Stimulated activated CD8-positive, alpha-beta memory T cell treated with anti-CD3 and anti-CD28 coated beads, Interleukin-4, amount 100 ng/mL, for 1 hour (primary cell): Measurements from ENCODE around the gene ARL16.
A peak's percentile ranks its signal among the peaks of the same experiment; 100 is the strongest.

Experiments
- DNase-seq, 2 donors: peaks; one replicate each; pipeline ENCODE4 v3.0.0-alpha.2; 2020; ENCODE audit warnings: low read depth in 2 of 2, low spot score in 1 of 2

Gene ARL16

DNA sequence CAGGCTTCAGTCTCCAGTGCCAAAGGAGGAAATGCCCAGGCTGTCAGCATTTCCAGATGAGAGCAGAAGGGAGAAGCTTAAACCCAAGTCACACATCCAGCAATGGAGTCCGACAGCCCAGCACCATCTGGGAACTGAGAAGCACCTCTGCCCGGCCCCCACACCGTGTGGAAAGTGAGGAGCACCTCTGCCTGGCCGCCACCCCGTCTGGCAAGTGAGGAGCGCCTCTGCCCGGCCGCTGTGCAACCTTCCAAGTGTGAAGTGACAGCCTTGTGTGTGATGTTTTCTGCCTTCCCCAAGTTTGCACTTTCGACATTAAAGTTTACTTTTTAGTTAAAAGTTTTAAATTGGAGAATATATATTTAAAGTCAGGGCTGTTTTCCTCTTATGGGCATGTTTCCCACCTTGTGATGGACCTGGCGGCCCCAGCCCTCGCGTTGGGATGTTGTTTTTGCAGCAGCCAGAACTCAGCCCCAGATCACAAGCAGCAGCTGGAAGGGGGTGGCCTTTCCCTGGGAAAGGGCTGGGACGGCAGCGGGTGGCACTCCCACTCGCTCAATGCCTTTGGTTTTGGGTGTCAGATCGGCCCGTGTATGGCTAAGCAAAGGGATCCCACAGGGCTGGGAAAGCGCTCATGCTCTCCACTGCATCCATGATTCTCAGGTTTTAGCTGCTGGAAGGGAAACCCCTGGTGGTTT lies 9.9 kb downstream of the ARL16 start:
- DNase-seq = no peak

DNA sequence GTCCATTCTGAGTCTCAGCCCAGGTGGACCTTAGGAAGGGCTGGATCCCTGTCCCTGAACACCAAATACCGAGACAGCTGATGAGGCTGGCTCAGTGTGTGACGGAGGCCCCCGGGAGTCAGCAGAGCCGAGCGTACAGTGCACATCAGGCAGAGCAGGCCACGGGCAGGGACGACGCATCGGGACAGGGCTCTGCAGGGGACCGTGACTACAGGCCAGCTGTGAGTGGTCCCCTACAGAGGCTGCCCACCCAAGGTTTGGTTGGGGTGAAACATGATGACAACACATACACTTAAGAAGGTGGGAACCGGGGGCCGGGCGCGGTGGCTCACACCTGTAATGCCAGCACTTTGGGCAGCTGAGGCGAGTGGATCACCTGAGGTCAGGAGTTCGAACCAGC lies 10.6 kb downstream of the ARL16 start:
- DNase-seq = no peak

DNA sequence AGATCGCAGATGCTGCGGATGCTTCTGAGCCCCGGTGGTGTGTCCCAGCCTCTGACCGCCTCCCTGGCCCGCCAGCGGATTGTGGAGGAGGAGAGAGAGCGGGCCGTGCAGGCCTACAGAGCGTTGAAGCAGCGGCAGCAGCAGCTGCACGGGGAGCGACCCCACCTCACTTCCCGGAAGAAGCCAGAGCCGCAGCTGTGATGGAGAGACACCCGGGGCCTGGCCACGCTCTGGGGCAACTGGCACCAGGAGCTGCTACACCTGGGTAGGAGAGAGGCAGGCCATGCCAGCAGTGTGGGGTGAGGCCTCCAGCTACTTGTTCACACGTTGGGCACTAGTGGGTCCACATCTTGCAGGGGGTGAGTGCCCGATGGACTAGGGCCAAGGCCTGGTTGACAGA lies 11.1 kb downstream of the ARL16 start:
- DNase-seq = no peak

DNA sequence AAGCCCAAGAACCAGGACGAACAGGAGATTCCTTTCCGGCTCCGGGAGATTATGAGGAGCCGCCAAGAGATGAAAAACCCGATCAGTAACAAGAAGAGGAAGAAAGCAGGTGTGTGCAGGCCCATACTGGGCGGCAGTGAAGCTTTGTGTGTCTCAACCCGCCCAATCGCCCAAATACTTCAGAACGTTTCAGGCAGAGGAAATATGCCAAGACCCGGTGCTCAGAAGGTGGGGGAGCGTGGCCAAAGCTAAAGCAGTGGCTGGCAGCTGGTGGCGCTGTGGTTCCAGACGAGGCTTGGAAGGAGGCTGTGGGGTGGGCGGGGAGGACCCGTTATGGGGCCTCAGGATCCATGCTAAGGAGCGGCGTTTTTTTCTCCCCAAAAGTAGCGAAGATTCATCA lies 15.8 kb downstream of the ARL16 start:
- no peak for DNase-seq

DNA sequence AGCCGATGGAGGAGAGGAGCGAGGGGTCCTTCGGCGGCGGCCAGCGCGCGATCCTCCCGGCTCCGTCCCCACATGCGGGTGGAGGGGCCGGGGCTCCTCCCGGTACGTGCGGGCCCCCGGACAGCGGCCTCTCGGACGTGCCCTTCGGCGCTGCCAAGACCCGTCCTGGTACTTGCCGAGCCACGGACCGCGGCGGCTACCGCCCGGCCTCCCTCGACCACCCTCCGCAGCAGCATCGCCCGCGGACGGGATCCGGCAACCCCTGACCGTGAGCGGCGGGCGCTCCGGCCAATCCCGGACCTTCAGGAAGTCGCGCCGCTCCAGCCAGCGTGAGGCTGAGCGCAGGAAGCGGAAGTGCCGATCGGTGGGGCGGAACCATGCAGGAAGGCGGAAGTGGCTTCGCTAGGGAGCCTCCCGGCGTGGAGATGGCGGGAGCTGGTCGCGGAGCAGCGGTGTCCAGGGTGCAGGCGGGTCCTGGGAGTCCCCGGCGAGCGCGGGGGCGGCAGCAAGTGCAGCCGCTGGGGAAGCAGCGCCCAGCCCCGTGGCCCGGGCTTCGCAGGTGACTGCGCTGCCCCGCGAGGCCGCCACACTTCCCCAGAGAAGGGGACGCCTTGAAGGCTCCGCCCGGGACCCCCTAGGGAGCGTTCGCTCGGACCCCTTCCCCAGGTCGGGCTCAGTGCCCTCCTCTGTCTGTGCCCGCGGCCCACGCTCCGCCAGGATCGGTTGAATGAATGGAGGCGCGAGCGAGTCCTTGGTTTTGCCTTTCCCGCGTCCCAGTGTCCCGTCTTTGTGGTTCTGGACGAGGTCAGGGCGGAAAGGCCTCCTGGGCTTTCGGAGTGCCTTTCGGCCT lies 17.0 kb downstream of the ARL16 start, which contains the start of the genes CCDC137 and OXLD1:
CCDC137 (plus strand) TSS at position 396 of the 850 bp plus-strand sequence; CDS start at position 426, 30 bp downstream.
OXLD1 (minus strand) TSS at position 264 of the 850 bp plus-strand sequence; CDS start at position 236, 28 bp downstream.
- peak; percentile 81 to 84 for DNase-seq

DNA sequence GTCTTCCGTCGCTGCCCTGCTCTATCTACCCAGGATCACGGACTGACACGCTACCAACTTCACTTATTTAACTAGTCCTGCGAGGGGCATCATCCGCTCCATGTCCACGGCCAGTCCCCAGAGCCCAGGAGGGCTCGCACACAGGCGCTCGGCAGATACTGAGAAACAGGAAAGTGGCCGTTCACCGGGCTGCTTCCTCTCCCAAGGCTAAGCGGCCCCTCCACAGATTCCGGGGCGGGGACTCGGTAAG lies 17.6 kb downstream of the ARL16 start:
- DNase-seq = no peak

DNA sequence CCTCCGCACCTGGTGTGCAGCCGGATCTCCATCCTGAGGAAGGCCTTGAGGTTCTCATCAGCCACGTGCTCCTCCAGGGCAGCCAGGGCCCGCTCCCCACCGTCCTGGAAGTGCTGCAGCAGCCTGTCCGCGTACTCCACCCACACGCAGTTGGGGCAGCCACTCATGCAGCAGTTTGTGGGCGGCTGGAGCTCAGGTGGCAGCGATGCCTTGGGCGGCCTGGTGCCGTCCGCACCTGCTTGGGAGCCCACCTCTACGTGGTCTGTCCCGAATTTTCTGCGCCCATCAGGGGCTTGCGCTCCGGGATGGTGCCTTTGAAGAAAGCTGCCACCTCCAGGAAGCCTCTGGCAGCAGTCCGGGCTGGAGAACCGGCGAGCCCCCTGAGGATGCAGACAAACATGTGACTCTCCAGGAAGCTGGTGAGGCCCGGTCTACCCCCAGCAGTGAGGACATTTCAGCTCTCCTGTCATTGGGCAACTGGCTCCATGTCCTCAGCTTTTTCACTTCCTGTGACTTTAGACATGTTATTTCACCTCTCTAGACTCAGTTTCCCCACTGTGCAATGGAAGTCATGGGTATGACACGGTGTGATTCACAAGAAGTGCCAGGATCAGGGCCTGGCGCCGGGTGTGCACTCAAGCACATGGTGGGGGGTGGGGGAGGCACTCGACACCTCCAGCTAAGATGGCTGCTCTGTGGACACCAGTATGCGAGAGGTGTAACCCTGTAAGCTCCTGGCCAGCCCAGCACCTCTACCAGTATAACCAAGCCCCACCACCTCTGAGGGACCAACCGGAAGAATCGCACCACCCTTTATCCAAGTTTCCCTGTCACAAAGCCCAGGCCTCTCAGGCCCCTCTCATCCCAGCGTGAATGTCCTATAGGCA lies 18.1 kb downstream of the ARL16 start:
- DNase-seq = no peak

DNA sequence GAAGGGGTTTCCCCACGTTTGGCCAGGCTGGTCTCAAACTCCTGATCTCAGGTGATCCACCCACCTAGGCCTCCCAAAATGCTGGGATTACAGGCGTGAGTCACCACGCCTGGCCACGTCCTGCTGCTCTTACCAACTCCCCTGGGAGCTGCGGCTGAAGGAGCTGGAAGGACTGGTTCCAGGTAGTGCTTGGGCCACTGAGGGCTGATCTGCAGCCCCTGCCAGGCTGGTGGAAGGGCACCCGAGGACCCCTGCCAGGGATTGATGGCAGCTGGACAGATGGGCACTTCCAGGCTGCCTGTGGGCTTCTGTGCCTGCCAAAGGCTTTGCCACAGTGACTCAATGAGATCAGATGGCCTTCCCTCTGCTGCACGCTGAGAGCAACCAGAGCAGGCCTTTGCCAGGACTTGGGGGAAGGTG lies 19.5 kb downstream of the ARL16 start:
- DNase-seq = no peak

DNA sequence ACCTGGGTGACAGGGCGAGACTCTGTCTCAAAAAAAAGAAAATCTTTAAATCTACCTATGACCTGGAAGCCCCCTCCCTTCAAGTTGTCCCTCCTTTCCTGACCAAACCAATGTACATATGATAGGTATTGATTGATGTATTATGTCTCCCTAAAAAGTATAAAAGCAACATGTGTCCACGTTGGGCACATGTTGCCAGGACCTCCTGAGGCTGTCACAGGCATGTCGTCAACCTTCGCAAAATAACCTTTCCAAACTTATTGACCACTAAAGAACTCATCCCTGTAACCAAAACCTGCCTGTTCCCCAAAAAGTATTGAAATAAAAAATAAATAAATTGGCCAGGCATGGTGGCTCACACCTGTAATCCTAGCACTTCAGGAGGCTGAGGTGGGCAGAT lies 21.6 kb downstream of the ARL16 start:
- DNase-seq = no peak

DNA sequence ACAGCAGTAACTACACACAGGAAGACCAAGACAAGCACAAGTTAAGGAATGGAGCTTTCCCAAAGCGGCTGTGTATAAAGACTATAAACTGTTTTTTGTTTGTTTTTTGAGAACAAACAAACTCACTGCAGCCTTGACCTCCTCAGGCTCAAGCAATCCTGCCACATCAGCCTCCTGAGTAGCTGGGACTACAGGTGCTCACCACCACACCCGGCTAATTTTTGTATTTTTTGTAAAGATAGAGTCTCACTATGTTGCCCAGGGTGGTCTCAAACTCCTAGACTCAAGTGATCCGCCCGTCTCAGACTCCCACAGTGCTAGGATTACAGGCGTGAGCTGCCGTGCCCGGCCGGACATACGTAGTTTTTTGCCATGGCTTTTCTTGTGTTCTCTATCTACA lies 23.2 kb downstream of the ARL16 start:
- no peak for DNase-seq

DNA sequence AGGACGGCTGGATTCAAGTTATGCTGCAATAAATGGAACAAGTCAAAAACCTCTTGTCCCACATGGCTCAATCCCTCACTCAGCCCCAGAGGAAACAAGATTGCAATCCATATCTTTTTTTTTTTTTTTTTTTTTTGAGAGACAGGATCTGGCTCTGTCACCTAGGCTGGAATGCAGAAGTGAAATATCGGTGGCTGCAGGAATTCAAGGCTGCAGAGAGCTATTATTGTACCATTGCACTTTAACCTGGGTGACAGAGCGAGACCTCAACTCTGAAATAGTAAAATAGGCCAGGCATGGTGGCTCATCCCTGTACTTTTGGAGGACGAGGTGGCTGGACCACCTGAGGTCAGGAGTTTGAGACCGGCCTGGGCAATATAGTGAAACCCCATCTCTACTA lies 24.6 kb downstream of the ARL16 start:
- no peak for DNase-seq

DNA sequence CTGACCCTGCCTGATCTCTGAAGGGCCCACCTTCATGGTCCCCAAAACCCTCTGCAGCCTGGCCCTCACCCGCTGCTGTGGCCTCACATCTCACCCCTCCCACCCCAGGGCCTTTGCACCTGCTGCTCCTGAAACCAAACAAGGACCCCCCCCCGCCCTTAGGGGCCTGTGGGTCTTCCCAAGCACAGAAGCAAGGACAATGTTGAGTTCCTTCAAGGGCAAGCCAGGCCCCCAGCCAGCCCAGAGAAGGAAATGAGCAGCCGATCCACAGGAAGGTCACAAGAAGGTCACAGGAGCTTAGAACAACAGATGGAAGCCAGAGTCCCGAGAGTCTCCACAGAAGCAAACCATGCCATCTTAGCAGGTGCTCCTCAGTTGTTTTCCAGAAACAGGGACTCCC lies 26.8 kb downstream of the ARL16 start:
- DNase-seq = no peak

DNA sequence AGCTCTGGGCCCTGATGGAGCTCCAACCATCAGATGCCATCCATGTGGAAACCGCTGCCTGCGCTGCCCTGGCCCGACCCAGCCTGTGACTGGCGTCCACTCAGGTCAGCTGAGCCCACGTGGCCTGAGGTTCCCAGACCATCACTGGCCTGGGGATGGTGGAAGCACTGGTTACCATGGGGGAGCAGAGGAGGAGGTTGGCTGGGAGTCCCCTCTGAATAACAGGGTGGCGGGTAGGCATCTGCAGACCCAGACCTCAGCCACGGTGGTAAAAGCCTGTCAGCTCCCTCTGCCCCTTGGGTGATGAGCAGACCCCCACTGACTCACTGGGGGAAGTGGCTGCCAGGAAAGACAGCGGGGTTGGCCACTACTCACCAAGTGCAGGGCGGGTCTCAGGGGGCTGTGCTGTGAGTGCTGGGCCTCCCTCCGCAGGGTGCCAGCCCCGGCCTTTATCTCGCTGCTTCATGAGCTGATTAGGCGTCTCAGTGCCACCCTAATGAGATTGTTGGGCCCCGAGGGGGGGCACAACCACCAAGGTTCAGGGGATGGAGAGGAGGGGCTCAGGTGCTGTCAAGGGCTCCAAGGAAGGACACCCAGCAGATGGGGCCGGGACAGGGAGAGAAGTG lies 27.4 kb downstream of the ARL16 start, which contains the start of gene PDE6G:
PDE6G (minus strand) TSS at position 425 of the 626 bp plus-strand sequence. CDS start 3,237 bp downstream, outside the sequence.
- DNase-seq = no peak

DNA sequence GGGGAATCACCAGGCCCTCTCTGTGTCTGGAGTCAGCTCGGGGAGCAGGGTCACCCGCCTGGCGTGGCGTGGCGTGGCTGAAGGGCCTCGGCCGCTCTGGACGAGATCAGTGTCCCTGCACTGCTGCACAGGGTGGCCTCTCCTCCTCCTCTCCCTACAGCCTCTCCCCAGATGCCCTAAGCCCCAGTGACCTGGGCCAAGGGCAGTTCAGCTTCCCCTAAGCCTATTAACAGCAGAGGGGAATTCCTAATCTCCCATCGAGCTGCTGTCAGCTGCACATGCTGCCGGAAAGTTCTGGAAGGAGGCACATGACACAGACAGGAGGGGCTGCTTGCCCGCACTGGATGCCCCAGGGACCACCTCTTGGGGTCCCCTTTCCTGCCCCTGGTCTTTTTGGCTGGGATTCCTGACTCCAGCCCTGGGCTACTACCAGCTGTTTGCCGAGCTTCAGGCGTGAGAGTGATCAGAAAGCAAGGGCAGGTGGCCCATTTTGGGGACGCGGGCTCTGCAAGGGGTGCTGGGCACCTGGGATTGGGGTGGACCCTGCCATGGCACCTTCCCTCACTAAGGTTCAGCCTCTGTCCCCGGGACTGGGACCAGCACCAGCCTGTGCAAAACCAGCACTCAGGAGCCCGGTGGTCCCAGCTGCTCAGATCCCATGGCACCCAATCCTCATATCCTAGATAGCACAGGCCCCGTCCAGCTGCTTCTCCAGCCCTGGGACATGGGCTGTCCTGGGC lies 28.0 kb downstream of the ARL16 start:
- no peak for DNase-seq

DNA sequence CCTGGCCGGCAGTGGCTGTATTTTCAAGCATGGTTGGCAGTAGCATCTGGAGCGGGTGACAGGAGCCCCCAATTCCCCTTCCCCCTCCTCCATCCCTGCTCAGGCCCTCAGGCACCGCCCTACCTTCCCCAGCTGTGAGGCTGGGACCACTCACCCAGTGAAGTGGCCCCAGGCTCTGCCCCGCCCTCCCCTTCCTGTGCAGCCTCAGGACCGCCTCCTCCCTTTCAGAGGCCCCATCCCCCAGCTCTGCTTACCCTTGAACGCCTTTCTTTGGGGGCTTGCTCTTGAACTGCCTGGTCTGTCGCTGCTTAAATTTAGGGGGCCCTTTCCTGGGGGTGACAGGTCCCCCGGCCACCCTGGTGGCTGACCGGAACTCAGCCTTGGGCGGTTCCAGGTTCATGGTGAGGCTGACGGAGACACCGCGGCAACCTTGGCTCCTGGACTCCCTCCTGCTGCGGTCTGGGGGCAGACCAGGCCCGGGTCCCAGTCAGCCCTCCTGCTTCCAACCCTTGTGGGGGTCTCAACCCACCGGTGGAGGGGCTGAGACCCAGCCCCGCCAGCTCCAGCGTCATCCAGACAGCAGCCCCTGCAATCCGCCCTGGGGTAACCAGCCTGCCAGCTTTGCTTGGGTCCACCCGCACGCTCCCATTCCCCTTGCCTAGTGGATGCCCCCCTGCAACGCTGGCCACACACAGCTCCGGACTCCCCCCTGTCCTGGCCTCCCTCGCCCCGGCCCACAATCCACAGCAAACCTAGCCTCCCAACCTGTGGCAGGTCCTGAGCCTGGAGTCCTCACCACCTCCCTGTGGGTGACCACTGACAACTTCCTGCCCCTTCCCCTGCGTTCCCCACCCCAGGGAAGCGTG lies 30.5 kb downstream of the ARL16 start:
- DNase-seq = no peak

DNA sequence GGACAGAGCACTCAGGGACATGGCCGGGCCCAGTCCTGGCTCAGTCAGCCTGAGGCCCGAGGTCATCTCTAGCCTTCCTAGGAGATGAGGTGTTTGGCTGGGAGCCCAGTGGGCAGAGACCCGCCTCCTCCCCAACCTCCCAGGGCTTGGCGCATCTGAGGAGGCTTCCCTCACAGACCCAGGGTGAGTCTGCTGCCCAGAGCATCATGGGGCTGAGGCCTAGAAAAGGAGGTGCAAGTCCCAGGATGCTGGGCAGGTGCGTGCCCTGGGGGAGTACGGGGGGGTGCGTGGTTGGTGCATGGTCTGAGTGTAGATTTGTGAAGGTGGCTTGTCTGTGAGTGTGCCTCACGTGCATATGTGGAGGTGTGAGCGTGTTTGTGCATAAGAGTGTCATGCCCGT lies 31.9 kb downstream of the ARL16 start:
- no peak for DNase-seq

DNA sequence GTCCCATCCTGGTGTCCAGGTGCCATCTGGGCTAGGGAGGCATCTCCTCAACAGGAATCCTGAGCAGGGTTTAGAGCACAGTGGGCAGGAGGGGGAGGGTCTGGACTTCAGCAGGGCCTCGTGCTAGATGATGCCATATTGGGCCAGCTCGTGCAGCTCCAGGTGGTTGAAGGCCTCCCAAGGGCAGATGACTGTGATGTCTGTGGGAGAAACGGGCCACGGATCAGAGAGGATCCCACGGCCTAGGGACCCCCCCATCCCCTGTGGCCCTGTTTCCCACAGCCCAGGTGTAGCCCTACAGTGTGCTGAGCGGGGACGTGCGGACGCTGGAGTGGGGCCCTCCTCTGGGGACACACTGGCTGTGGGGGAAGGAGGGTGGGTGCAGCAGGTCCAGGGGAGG lies 32.6 kb downstream of the ARL16 start:
- no peak for DNase-seq

DNA sequence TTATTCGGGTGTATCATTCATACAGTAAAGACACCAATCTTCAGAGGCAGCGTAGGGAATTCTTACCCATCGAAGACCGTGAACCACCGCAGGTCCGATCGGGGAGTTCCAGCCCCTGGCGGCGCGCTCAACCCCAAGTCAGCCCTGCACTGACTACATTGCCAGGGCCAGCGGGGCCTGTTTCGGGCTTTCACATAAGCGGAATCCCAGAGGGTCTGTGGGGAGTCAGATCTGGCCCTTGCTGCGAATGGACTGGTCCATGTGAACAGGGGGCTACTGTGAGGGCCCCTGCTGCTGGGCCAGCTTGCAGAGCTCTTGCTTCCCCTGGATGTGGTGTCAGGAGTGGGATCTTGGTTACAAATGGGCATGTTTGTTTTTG lies 34.9 kb downstream of the ARL16 start:
- no peak for DNase-seq

DNA sequence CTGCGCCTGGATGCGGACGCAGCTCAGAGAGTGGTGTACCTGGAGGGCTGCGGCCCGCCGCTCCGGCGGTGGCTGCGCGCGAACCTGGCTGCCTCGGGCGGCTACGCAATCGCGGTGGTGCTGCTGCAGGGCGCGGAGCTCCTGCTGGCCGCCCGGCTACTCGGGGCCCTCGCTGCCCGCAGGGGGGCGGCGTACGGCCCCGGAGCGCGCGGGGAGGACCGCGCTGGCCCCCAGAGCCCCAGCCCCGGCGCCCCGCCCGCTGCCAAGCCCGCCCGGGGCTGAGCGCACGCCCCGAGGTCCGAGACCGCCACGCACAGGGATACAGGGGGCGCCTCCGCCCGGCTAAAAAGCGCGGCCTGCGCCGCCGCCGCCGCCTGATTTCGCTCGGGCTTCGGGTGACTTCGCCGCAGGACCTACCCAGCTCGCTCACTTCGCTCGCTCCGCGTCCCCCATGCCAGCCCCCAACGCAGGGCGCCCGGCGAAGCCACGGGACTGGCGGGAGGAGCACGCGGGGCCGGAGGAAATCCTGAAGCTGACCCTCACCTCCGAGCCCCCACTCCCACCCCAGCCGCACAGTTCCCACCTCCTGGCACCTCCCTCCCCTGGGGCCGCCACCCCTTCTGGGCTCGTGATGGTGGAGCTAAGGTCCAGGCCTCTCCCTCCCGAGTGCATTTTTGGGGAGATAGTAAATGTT lies 35.4 kb downstream of the ARL16 start:
- no peak for DNase-seq
